GM12878 (cell line): Measurements from ENCODE around the gene THRB. TPM values are rescaled to one million over a fixed set of nuclear protein-coding genes. Genes with fewer than 3 reads are reported as not detected.

Source experiments
- ATAC-seq: fragments of 200-7000 bp; cut with Tn5 transposase; 3 replicates; pipeline ENCODE4 v1.9.1; 2020; ENCODE audit warnings: mild to moderate bottlenecking, moderate library complexity
- BruUV-seq: library from RNA; stranded (reverse); fragments of 400-500 nt; replicated peaks from 2 replicates; lab custom pipeline; 2021; lab: Mats Ljungman, UMichigan
- CTCF ChIA-PET: fragments of 300-600 bp; sonication (Branson Sonifier 250); formaldehyde crosslinking; extraction: SDS; loops from one replicate; lab custom pipeline; 2021; ENCODE audit warnings: inconsistent platforms; lab: Yijun Ruan, JAX
- POLR2A ChIA-PET: fragments of 350-600 bp; formaldehyde crosslinking; extraction: SDS; loops from one replicate; lab custom pipeline; 2021; ENCODE audit warnings: inconsistent platforms; lab: Charles Lee
- RAD21 ChIA-PET: fragments of 300-600 bp; sonication (Branson Sonifier 250); formaldehyde crosslinking; loops from one replicate; lab custom pipeline; 2023; ENCODE audit warnings: antibody characterized with exemption; ENCODE audit not compliant: unreplicated experiment; lab: Charles Lee
- SMC1A ChIA-PET: fragments of 300-600 bp; sonication (Branson Sonifier 250); formaldehyde crosslinking; loops from one replicate; lab custom pipeline; 2023; ENCODE audit not compliant: unreplicated experiment, uncharacterized antibody; lab: Charles Lee
- DNase-seq: peaks from one replicate; pipeline ENCODE4 v3.0.0-alpha.2; 2011; ENCODE audit warnings: low read depth, low spot score
- FAIRE-seq: peaks from 3 replicates; lab custom pipeline; 2011; peaks lifted over from hg19 to GRCh38; lab: Jason Lieb, UNC
- H2AFZ ChIP-seq: 2 replicates; pipeline ENCODE4 v1.6.0; 2011; ENCODE audit warnings: low read depth, low read length, control low read depth; ENCODE audit not compliant: control insufficient read depth
- H3K27ac ChIP-seq: 2 replicates; pipeline ENCODE4 v1.5.1; 2011; ENCODE audit warnings: control low read depth; ENCODE audit not compliant: control insufficient read depth, insufficient read depth
- H3K27me3 ChIP-seq, 2 experiments: replicated peaks in 1 of 2; 2 replicates each; pipeline versions ENCODE4 v1.6.0 to v1.6.1; 2011; ENCODE audit warnings: low read length in 1 of 2; ENCODE audit not compliant: control insufficient read depth in 2 of 2, insufficient read depth in 2 of 2
- H3K36me3 ChIP-seq, 2 experiments: 2 replicates each; pipeline ENCODE4 v1.5.1; 2011; ENCODE audit warnings: low read length in 1 of 2; ENCODE audit not compliant: control insufficient read depth in 2 of 2, insufficient read depth in 2 of 2
- H3K4me1 ChIP-seq: 2 replicates; pipeline ENCODE4 v1.6.1; 2011; ENCODE audit warnings: mild to moderate bottlenecking, low read length, moderate library complexity, mixed read lengths; ENCODE audit not compliant: control insufficient read depth, insufficient read depth
- H3K4me2 ChIP-seq: 2 replicates; pipeline ENCODE4 v1.6.0; 2011; ENCODE audit warnings: control low read depth; ENCODE audit not compliant: control insufficient read depth, insufficient read depth
- H3K4me3 ChIP-seq: fragments of 200-600 bp; sonication (generic); 2 replicates; pipeline ENCODE4 v1.5.1; 2016
- H3K79me2 ChIP-seq: 2 replicates; pipeline ENCODE4 v1.6.0; 2011; ENCODE audit warnings: low read length; ENCODE audit not compliant: control insufficient read depth, insufficient read depth
- H3K9ac ChIP-seq: 2 replicates; pipeline ENCODE4 v1.8.0; 2011; ENCODE audit warnings: low read length, control low read depth, mixed read lengths; ENCODE audit not compliant: control insufficient read depth, insufficient read depth
- H3K9me3 ChIP-seq: replicated peaks from 3 replicates; pipeline ENCODE4 v1.5.1; 2011; ENCODE audit warnings: mild to moderate bottlenecking, low read length; ENCODE audit not compliant: control insufficient read depth, insufficient read depth
- H4K20me1 ChIP-seq: 2 replicates; pipeline ENCODE4 v1.6.0; 2011; ENCODE audit not compliant: control insufficient read depth, insufficient read depth
- CEBPB ChIP-seq, 2 experiments: fragments of 150-350 bp in 1 of 2; IDR thresholded peaks; 2 replicates each; pipeline ENCODE4 v1.6.1; 2012 to 2014; ENCODE audit warnings: low read depth in 2 of 2, low read length in 2 of 2, borderline replicate concordance in 1 of 2, inconsistent platforms in 1 of 2
- E2F4 ChIP-seq: IDR thresholded peaks from 2 replicates; pipeline ENCODE4 v1.6.1; 2012; ENCODE audit warnings: low read depth, low read length, improper control_type of control experiment
- GATAD2B ChIP-seq: fragments of 450-650 bp; conservative IDR thresholded peaks from 2 replicates; pipeline ENCODE4 v1.6.1; 2017; ENCODE audit warnings: low read depth, mild to moderate bottlenecking, moderate library complexity
- HDGF ChIP-seq: fragments of 450-650 bp; IDR thresholded peaks from 2 replicates; pipeline ENCODE4 v1.6.1; 2016; ENCODE audit warnings: antibody characterized with exemption
- HSF1 ChIP-seq: fragments of 150-350 bp; IDR thresholded peaks from 2 replicates; pipeline ENCODE4 v1.6.1; 2014; ENCODE audit warnings: mild to moderate bottlenecking, low read depth, low read length
- IRF3 ChIP-seq: fragments of 450-650 bp; IDR thresholded peaks from 2 replicates; pipeline ENCODE4 v1.6.1; 2014; ENCODE audit warnings: mild to moderate bottlenecking
- IRF4 ChIP-seq: IDR thresholded peaks from 2 replicates; pipeline ENCODE4 v1.6.1; 2011; ENCODE audit warnings: low read depth, low read length
- KAT2A ChIP-seq: conservative IDR thresholded peaks from 2 replicates; pipeline ENCODE4 v1.6.1; 2011; ENCODE audit warnings: low read depth, low read length; ENCODE audit not compliant: control insufficient read depth
- KLF5 ChIP-seq: fragments of 450-650 bp; IDR thresholded peaks from 2 replicates; pipeline ENCODE4 v1.6.1; 2014; ENCODE audit warnings: mild to moderate bottlenecking; ENCODE audit not compliant: partially characterized antibody
- NFIC ChIP-seq: IDR thresholded peaks from 2 replicates; pipeline ENCODE4 v1.6.1; 2012; ENCODE audit warnings: low read depth, mild to moderate bottlenecking, inconsistent platforms, low read length, moderate library complexity
- NR2C2 ChIP-seq: IDR thresholded peaks from 2 replicates; pipeline ENCODE4 v1.6.1; 2011; ENCODE audit warnings: borderline replicate concordance, low read depth; ENCODE audit not compliant: control insufficient read depth, insufficient read length
- RUNX3 ChIP-seq: IDR thresholded peaks from 2 replicates; pipeline ENCODE4 v1.6.1; 2012; ENCODE audit warnings: low read length, inconsistent platforms
- SMC3 ChIP-seq: IDR thresholded peaks from 2 replicates; pipeline ENCODE4 v1.6.1; 2011; ENCODE audit warnings: low read length, improper control_type of control experiment, borderline replicate concordance
- SPI1 ChIP-seq: IDR thresholded peaks from 2 replicates; pipeline ENCODE4 v1.6.1; 2011; ENCODE audit warnings: low read depth, mild to moderate bottlenecking, low read length, moderate library complexity, borderline replicate concordance; ENCODE audit not compliant: insufficient read depth
- SRF ChIP-seq, 2 experiments: IDR thresholded peaks; 2 replicates each; pipeline ENCODE4 v1.6.1; 2011; ENCODE audit warnings: low read depth in 2 of 2, low read length in 2 of 2, mild to moderate bottlenecking in 1 of 2, moderate library complexity in 1 of 2
- ZBED1 ChIP-seq: IDR thresholded peaks from 2 replicates; pipeline ENCODE4 v1.6.1; 2016; ENCODE audit warnings: borderline replicate concordance
- WGBS: methylation state at CpG from one replicate; pipeline ENCODE4 v1.1.6; 2016; ENCODE audit warnings: low lambda C conversion rate; ENCODE audit not compliant: insufficient replicate concordance, insufficient coverage; ENCODE audit errors: missing lambda C conversion rate; 5-methylcytosine and 5-hydroxymethylcytosine counted together
- in situ Hi-C: fragments of 300-500 bp; cut with MboI; formaldehyde crosslinking; loops from 9 replicates; pipeline ENCODE4 v1.14.3; 2018; ENCODE audit warnings: mixed read lengths
- intact Hi-C: fragments of 100-400 bp; cut with micrococcal nuclease; formaldehyde crosslinking; loops from one replicate; pipeline ENCODE4 v1.14.2; 2022; ENCODE audit not compliant: unreplicated experiment
- polyA plus RNA-seq, 11 experiments: library from polyadenylated mRNA; depleted of rRNA in 4 of 11; unstranded in 6 of 11; stranded (reverse) in 5 of 11; fragments of >200 nt; fragmentation: Nextera tagmentation in 4 of 11; fragmentation: Illumina TruSeq in 1 of 11; extraction: Ambion mirVana in 4 of 11; extraction: Trizol in 1 of 11; gene quantifications; 1 replicate in 1 of 11; 2 replicates in 10 of 11; pipeline versions ENCODE4 v1.2.1 to v1.2.3, GENCODE V29; 2011 to 2016; ENCODE audit warnings: inconsistent platforms in 2 of 11, missing spikeins in 2 of 11, low read depth in 1 of 11
- total RNA-seq, 4 experiments: library from RNA; depleted of rRNA in 3 of 4; stranded (reverse); fragments of >200 nt in 3 of 4; fragmentation: Illumina TruSeq in 1 of 4; extraction: Trizol in 1 of 4; gene quantifications; 2 replicates each; pipeline versions ENCODE4 v1.2.1 to v1.2.3, GENCODE V29; 2013 to 2021

Gene THRB
- total and polyA plus RNA-seq, 10 of the 15 experiments (the other 5 are each of a cell fraction or from before 2014, with no cell fraction given), result 0.05 TPM; not detected in 9

GRCh38 chr3:24096695-24097290 lies 397.9 kb downstream of the THRB start:
- H3K4me1 ChIP-seq, result no peaks in the 10 kb centered on the region
- WGBS, result 38% methylated on average over 6 of the region's 6 CpGs

More at GRCh38 chr3:24096695-24097290, 397.9 kb downstream of the THRB start:
- Histone ChIP-seq H2AFZ (no peak overlapping the region), H3K4me2 (no peak overlapping the region), H3K27me3 (no peaks in the 10 kb centered on the region), H4K20me1 (no peaks in the 10 kb centered on the region), H3K36me3 (no peaks in the 10 kb centered on the region), H3K79me2 (no peaks in the 10 kb centered on the region), H3K9ac (no peak overlapping the region), H3K27ac (no peak overlapping the region), H3K4me3 (no peak overlapping the region), H3K9me3 (no peaks in the 10 kb centered on the region)
- POLR2A ChIA-PET, result no interaction called here
- intact Hi-C loops (no loop called here), in situ Hi-C loops (no loop called here)
- no TSS peak for BruUV-seq
- SMC1A ChIA-PET, result no interaction called here
- RAD21 ChIA-PET, result no interaction called here
- no peak for DNase-seq
- TF ChIP-seq HDGF (no peak), E2F4 (no peak), RUNX3 (no peak), SRF (IDR thresholded peaks at IDR 0.05; ENCODE audit: low read depth in 2 of 2, low read length in 2 of 2) (no peak), IRF3 (no peak), NFIC (no peak), KAT2A (no peak), KLF5 (no peak), SMC3 (no peak), ZBED1 (no peak), CEBPB (IDR thresholded peaks at IDR 0.05; ENCODE audit: borderline replicate concordance in 1 of 2, low read depth in 2 of 2, low read length in 2 of 2) (no peak), NR2C2 (no peak), HSF1 (no peak), SPI1 (no peak), GATAD2B (no peak), IRF4 (no peak)
- FAIRE-seq, result no peak
- ATAC-seq, result no peak
- CTCF ChIA-PET, result no interaction called here
